HCT116 (cell line): ENCODE results near the gene NFATC3. TPM values are rescaled to one million over a fixed set of nuclear protein-coding genes. Genes with fewer than 3 reads are reported as not detected.

Experiments used
- ATAC-seq: fragments of 200-7000 bp; cut with Tn5 transposase; 2 replicates; pipeline ENCODE4 v1.9.1; 2020; ENCODE audit warnings: mild to moderate bottlenecking, moderate library complexity
- BruUV-seq: library from RNA; stranded (reverse); fragments of 400-500 nt; replicated peaks from 2 replicates; lab custom pipeline; 2021; lab: Mats Ljungman, UMichigan
- CTCF ChIA-PET: fragments of 300-600 bp; sonication (Branson Sonifier 250); formaldehyde crosslinking; loops from one replicate; lab custom pipeline; 2021; ENCODE audit warnings: antibody characterized with exemption; lab: Charles Lee
- POLR2A ChIA-PET: fragments of 300-600, 350-600 bp; sonication (Branson Sonifier 250); formaldehyde crosslinking; loops from one replicate; lab custom pipeline; 2021; ENCODE audit warnings: antibody characterized with exemption; lab: Charles Lee
- RAD21 ChIA-PET, 2 experiments: fragments of 300-600 bp; sonication (Branson Sonifier 250); formaldehyde crosslinking; loops; one replicate each; lab custom pipeline; 2023; ENCODE audit warnings: low total read pairs in 2 of 2; ENCODE audit not compliant: uncharacterized antibody in 2 of 2, unreplicated experiment in 2 of 2, low non-redundant PET in 1 of 2; lab: Charles Lee
- DNase-seq: peaks from one replicate; pipeline ENCODE4 v3.0.0-alpha.2; 2010; ENCODE audit warnings: low read depth, low spot score
- H2AFZ ChIP-seq: fragments of 200-600 bp; shearing (Covaris generic), sonication (generic); 2 replicates; pipeline ENCODE4 v1.6.1; 2017; ENCODE audit warnings: low read depth, mixed run types, mixed read lengths, antibody characterized with exemption, low read length; ENCODE audit not compliant: poor library complexity, severe bottlenecking
- H3K27ac ChIP-seq: 2 replicates; pipeline ENCODE4 v1.5.1; 2012; ENCODE audit warnings: low read depth, low read length
- H3K27me3 ChIP-seq: fragments of 200-600 bp; sonication (generic); 2 replicates; pipeline ENCODE4 v1.6.1; 2016; ENCODE audit warnings: mixed run types, low read length, mixed read lengths; ENCODE audit not compliant: insufficient read depth
- H3K36me3 ChIP-seq, 2 experiments: fragments of 200-500 bp in 1 of 2; fragments of 200-600 bp in 1 of 2; sonication (Bioruptor generic) in 1 of 2; sonication (generic) in 1 of 2; 2 replicates each; pipeline versions ENCODE4 v1.5.1 to v1.6.1; 2014 to 2016; ENCODE audit warnings: low read length in 2 of 2, inconsistent platforms in 1 of 2, mixed read lengths in 1 of 2, mixed run types in 1 of 2; ENCODE audit not compliant: insufficient read depth in 2 of 2, control insufficient read depth in 1 of 2
- H3K4me1 ChIP-seq, 2 experiments: fragments of 200-600 bp in 1 of 2; sonication (generic) in 1 of 2; 2 replicates each; pipeline versions ENCODE4 v1.5.1 to v1.6.1; 2012 to 2017; ENCODE audit warnings: low read length in 2 of 2, inconsistent platforms in 1 of 2, mild to moderate bottlenecking in 1 of 2, mixed read lengths in 1 of 2, mixed run types in 1 of 2, moderate library complexity in 1 of 2; ENCODE audit not compliant: insufficient read depth in 2 of 2, control insufficient read depth in 1 of 2
- H3K4me2 ChIP-seq: fragments of 200-600 bp; sonication (generic); 2 replicates; pipeline ENCODE4 v1.6.1; 2017; ENCODE audit warnings: mixed run types, low read length, mixed read lengths
- H3K4me3 ChIP-seq, 2 experiments: fragments of 200-600 bp in 1 of 2; sonication (generic) in 1 of 2; replicated peaks in 1 of 2; 2 replicates each; pipeline ENCODE4 v1.5.1; 2011 to 2016; ENCODE audit warnings: low read length in 2 of 2, control low read depth in 1 of 2, low read depth in 1 of 2, mild to moderate bottlenecking in 1 of 2, mixed read lengths in 1 of 2, mixed run types in 1 of 2
- H3K79me2 ChIP-seq: fragments of 200-600 bp; sonication (generic); 2 replicates; pipeline ENCODE4 v1.6.1; 2017; ENCODE audit warnings: mild to moderate bottlenecking, mixed run types, low read length, moderate library complexity, mixed read lengths; ENCODE audit not compliant: insufficient read depth
- H3K9ac ChIP-seq: fragments of 200-600 bp; sonication (generic); 2 replicates; pipeline ENCODE4 v1.6.1; 2016; ENCODE audit warnings: low read length, mixed read lengths
- H3K9me2 ChIP-seq: fragments of 200-600 bp; sonication (generic), shearing (Covaris generic); 2 replicates; pipeline ENCODE4 v1.6.1; 2017; ENCODE audit warnings: mixed run types, mild to moderate bottlenecking, moderate library complexity; ENCODE audit not compliant: insufficient read depth
- H3K9me3 ChIP-seq, 2 experiments: fragments of 200-500 bp in 1 of 2; fragments of 200-600 bp in 1 of 2; sonication (Bioruptor generic) in 1 of 2; sonication (generic) in 1 of 2; 2 replicates each; pipeline ENCODE4 v1.6.1; 2014 to 2017; ENCODE audit warnings: low read length in 2 of 2, mixed read lengths in 2 of 2, inconsistent platforms in 1 of 2, low read depth in 1 of 2, mild to moderate bottlenecking in 1 of 2, mixed run types in 1 of 2, moderate library complexity in 1 of 2; ENCODE audit not compliant: control insufficient read depth in 1 of 2, insufficient read depth in 1 of 2
- H4K20me1 ChIP-seq: fragments of 200-600 bp; sonication (generic), shearing (Covaris generic); 2 replicates; pipeline ENCODE4 v1.6.1; 2017; ENCODE audit warnings: mixed run types, mild to moderate bottlenecking, moderate library complexity; ENCODE audit not compliant: insufficient read depth
- CTCF ChIP-seq, 3 experiments: fragments of 200-600 bp in 1 of 3; sonication (generic) in 1 of 3; IDR thresholded peaks in 2 of 3; conservative IDR thresholded peaks in 1 of 3; 2 replicates each; pipeline ENCODE4 v1.5.1; 2012 to 2017; ENCODE audit warnings: low read depth in 2 of 3, low read length in 2 of 3, antibody characterized with exemption in 1 of 3, borderline replicate concordance in 1 of 3, control low read depth in 1 of 3, mild to moderate bottlenecking in 1 of 3, mixed read lengths in 1 of 3, mixed run types in 1 of 3, moderate library complexity in 1 of 3; ENCODE audit not compliant: insufficient read depth in 1 of 3
- ELF1 ChIP-seq: IDR thresholded peaks from 2 replicates; pipeline ENCODE4 v1.6.1; 2012; ENCODE audit warnings: low read depth, borderline replicate concordance
- EZH2 ChIP-seq: fragments of 200-600 bp; sonication (generic); IDR thresholded peaks from 2 replicates; pipeline ENCODE4 v1.6.1; 2017; ENCODE audit warnings: antibody characterized with exemption, mixed run types
- JUND ChIP-seq: IDR thresholded peaks from 2 replicates; pipeline ENCODE4 v1.6.1; 2012
- POLR2A ChIP-seq: IDR thresholded peaks from 2 replicates; pipeline ENCODE4 v1.7.0; 2011; ENCODE audit warnings: borderline replicate concordance; ENCODE audit not compliant: insufficient read depth, insufficient read length; ENCODE audit errors: extremely low read depth
- POLR2AphosphoS5 ChIP-seq: IDR thresholded peaks from 2 replicates; pipeline ENCODE4 v1.6.1; 2011; ENCODE audit warnings: mild to moderate bottlenecking, low read depth, low read length, moderate library complexity
- RAD21 ChIP-seq: IDR thresholded peaks from 2 replicates; pipeline ENCODE4 v1.6.1; 2012; ENCODE audit warnings: low read depth, mild to moderate bottlenecking
- SIN3A ChIP-seq: IDR thresholded peaks from 2 replicates; pipeline ENCODE4 v1.6.1; 2012; ENCODE audit warnings: low read depth
- SP1 ChIP-seq: IDR thresholded peaks from 2 replicates; pipeline ENCODE4 v1.6.1; 2012; ENCODE audit warnings: low read depth
- SRF ChIP-seq: IDR thresholded peaks from 2 replicates; pipeline ENCODE4 v1.6.1; 2012; ENCODE audit warnings: low read depth
- YY1 ChIP-seq: IDR thresholded peaks from 2 replicates; pipeline ENCODE4 v1.6.1; 2011; ENCODE audit warnings: low read length, low read depth, moderate library complexity, mild to moderate bottlenecking; ENCODE audit not compliant: insufficient replicate concordance; ENCODE audit errors: extremely low read depth
- ZBTB33 ChIP-seq: IDR thresholded peaks from 2 replicates; pipeline ENCODE4 v1.6.1; 2011; ENCODE audit warnings: mild to moderate bottlenecking, low read length, moderate library complexity; ENCODE audit not compliant: insufficient replicate concordance; ENCODE audit errors: extremely low read depth
- ZFX ChIP-seq: fragments of 450-650 bp; IDR thresholded peaks from 2 replicates; pipeline ENCODE4 v1.6.1; 2017
- intact Hi-C: fragments of 100-400 bp; cut with micrococcal nuclease; formaldehyde crosslinking; loops from 2 replicates; pipeline ENCODE4 v1.10.0; 2022
- total RNA-seq: library from RNA; stranded (reverse); gene quantifications from one replicate; pipeline ENCODE4 v1.2.1, GENCODE V29; 2021; ENCODE audit not compliant: unreplicated experiment
- TF ChIP-seq, protein P1 (sequence below): IDR thresholded peaks from 2 replicates; pipeline ENCODE4 v1.6.1; 2012

Gene NFATC3
- total RNA-seq, 1 experiment from 2014 or later = 25.6 TPM

DNA sequence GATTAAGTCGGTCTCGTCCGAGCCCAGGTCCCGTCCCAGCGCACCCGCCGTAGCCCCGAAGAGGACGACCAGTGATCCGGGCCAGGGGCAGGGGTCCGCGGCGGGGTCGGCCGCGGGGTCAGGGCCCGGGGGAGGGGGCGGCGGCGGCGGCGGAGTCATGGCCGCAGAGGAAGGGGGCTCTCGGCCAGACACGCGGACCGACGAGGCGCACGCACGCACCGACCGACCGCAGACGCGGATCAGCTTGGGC, 150.6 kb downstream of the NFATC3 start, which contains the start of gene ESRP2:
Gene ESRP2 (minus strand): TSS at position 241 of the 250 bp plus-strand sequence. CDS start 82 bp downstream, at position 159.
- peak within 1 kb of the TSS; percentile 97 for H3K4me2 ChIP-seq
- no peaks in the 10 kb centered on the region for H3K27me3 ChIP-seq
- no peak for ATAC-seq
- no peak within 1 kb of the TSS for H2AFZ ChIP-seq
- POLR2A ChIA-PET = interaction anchor here (0.6 to 0.9 kb wide), 2 partner anchors 148 to 756 kb away, joined by 4 read pairs; no protein-coding TSS in a partner anchor
- no peaks in the 10 kb centered on the region for H3K9me2 ChIP-seq
- H4K20me1 ChIP-seq = peaks cover 4% of the 10 kb centered on the region; the same call in 1 of the 2 replicates
- no peak for TF ChIP-seq POLR2A
- TF ChIP-seq, all 23 proteins: peak for 0
- Histone ChIP-seq H3K4me1 (peaks cover 29 to 47% of the 10 kb centered on the region in 2 experiments), H3K9me3 (no peaks in the 10 kb centered on the region), H3K79me2 (peaks cover 43% of the 10 kb centered on the region), H3K9ac (peak within 1 kb of the TSS; percentile 98), H3K36me3 (peaks cover 11 to 23% of the 10 kb centered on the region in 2 experiments; a peak in 3 of 4 replicates), H3K4me3 (peak within 1 kb of the TSS; percentile 56 to 88), H3K27ac (peak within 1 kb of the TSS; percentile 86)
- intact Hi-C loops = loop anchor here (2.0 to 10.0 kb wide), 2 partner anchors 75 to 711 kb away; partner anchors contain the start of genes PRMT7, RIPOR1 and SLC7A6OS
- RAD21 ChIA-PET = no interaction called here
- no TSS peak for BruUV-seq
- CTCF ChIA-PET = interaction anchor here (4.3 kb wide), 1 partner anchor 28 kb away, joined by 14 read pairs; the partner anchor contains the start of gene SLC7A6
- DNase-seq = no peak

DNA sequence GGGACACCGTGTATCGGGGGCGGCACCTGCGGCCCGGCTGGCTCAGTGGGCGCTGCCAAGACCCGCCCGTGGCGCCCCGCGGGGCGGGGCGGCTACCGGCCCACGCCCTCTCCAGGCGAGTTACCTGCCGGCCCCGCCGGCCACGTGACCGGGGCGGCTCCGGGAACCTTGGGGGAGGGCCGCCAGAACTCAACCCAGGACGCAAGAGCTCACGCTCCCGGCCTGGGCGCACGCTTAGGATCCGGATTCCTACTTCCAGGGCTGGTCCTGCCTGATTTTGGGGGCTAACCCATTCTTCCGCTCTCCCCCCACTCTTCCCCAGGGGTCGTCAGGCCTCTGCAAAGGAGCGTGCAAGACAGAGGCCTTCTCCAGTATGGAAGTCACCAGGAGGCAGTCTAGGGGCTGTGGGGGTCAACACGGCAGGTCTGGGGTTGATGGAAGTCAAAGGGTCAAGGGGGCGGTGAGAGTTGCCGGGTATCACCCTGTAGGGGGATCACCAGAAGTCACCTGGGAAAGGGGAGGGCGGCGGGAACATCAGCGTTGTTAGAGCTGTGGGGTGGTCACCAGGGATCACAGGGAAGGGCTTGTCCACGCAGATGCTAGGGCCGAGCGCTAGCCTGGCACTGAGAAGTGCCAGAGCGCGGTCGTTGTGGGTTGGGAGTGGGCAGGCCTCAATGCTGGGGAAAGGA, 151.1 kb downstream of the NFATC3 start:
- H4K20me1 ChIP-seq = peaks cover 4% of the 10 kb centered on the region; the same call in 1 of the 2 replicates
- H3K27ac ChIP-seq = peak overlapping the region; percentile 86
- no peaks in the 10 kb centered on the region for H3K27me3 ChIP-seq
- H3K79me2 ChIP-seq = peaks cover 43% of the 10 kb centered on the region
- ChIA-PET CTCF (interaction anchor here (4.3 kb wide), 1 partner anchor 28 kb away, joined by 14 read pairs; the partner anchor contains the start of gene SLC7A6), POLR2A (interaction anchor here (0.6 to 0.9 kb wide), 2 partner anchors 148 to 756 kb away, joined by 4 read pairs; no protein-coding TSS in a partner anchor), RAD21 (no interaction called here)
- peaks cover 10 to 18% of the 10 kb centered on the region in 2 experiments; a peak in 3 of 4 replicates for H3K36me3 ChIP-seq
- DNase-seq = peak; percentile 84
- H3K4me3 ChIP-seq = peak overlapping the region; percentile 56 to 88
- peak overlapping the region; percentile 98 for H3K9ac ChIP-seq
- no peak overlapping the region for H2AFZ ChIP-seq
- no peaks in the 10 kb centered on the region for H3K9me3 ChIP-seq
- intact Hi-C loops = loop anchor here (10.0 kb wide), 1 partner anchor 711 kb away; the partner anchor contains the start of gene RIPOR1
- peak overlapping the region; percentile 97 for H3K4me2 ChIP-seq
- TSS peak; percentile 58 for BruUV-seq
- no peaks in the 10 kb centered on the region for H3K9me2 ChIP-seq
- H3K4me1 ChIP-seq = peaks cover 29 to 47% of the 10 kb centered on the region in 2 experiments
- ATAC-seq = peak; percentile 56
- TF ChIP-seq CTCF (IDR thresholded peaks at IDR 0.05 in 2 of 3, conservative IDR thresholded peaks at IDR 0.05 in 1 of 3; ENCODE audit: borderline replicate concordance in 1 of 3, insufficient read depth in 1 of 3, low read depth in 2 of 3, low read length in 2 of 3) (no peak), SIN3A (no peak), ELF1 (no peak), POLR2AphosphoS5 (peak; percentile 82), SRF (no peak), JUND (no peak), RAD21 (no peak), ZBTB33 (no peak), SP1 (no peak), POLR2A (peak; percentile 75), ZFX (peak; percentile 53), YY1 (peak; percentile 3), EZH2 (no peak)
- TF ChIP-seq, protein P1, sequence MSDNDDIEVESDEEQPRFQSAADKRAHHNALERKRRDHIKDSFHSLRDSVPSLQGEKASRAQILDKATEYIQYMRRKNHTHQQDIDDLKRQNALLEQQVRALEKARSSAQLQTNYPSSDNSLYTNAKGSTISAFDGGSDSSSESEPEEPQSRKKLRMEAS = no peak
